HL-60 (cell line): ENCODE measurements around the gene CBX8.

ENCODE experiments used
- CTCF ChIP-seq: IDR thresholded peaks from one replicate; pipeline ENCODE4 v1.5.1; 2011; ENCODE audit warnings: low read length, control low read depth, inconsistent platforms; ENCODE audit not compliant: insufficient read depth
- POLR2AphosphoS5 ChIP-seq: IDR thresholded peaks from 2 replicates; pipeline ENCODE4 v1.6.1; 2012; ENCODE audit warnings: low read depth

DNA sequence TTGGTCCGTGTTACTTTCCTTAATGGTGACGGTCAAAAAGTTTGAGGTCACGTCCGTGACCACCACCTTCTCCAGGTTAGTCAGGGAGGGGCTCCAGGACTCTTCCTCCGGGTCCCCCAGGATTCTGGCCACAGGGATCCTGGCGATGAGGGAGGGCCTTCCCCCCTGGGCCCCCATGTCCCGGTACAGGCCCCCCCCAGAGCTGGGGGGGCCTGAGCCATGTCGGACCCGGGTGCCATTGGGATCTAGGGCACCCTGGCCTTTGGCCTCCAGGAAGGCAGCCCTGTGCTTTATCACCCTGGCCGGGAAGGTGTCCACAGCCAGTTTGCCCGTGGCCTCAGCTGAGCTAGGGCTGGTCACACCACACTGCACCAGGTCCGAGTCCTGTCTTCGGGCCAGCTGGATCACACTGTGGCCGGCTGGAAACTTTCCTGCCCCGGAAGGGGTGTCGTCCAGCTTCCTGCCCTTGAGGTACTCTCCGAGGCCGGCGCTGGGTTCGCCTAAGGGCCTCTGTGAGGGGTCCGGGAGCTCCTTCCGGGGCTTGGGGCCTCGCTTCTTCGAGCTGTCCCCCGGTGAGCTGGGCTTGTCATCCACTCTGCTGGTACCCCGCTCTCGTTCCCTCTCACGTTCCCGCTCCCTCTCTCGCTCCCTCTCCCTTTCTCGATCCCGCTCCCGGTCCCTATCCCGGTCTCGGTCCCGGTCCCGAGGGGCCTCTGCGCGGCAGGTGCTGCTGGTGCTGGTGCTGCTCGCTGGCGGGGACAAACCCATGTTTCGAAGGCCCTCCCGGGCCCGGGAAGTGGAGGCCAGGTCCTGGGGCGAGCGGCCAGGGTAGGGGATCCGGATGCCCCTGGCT, 2.0 kb downstream of the CBX8 start:
- TF ChIP-seq CTCF (no peak), POLR2AphosphoS5 (no peak)
